Fibroblast of the aortic adventitia (primary cell): ENCODE results near the gene KIF25. TPM values are rescaled to one million over a fixed set of nuclear protein-coding genes. Genes with fewer than 3 reads are reported as not detected.

Experiments
- DNase-seq: peaks from one replicate; pipeline ENCODE4 v3.0.0-alpha.2; 2010; ENCODE audit warnings: low read depth
- H3K4me3 ChIP-seq: 2 replicates; pipeline ENCODE4 v1.5.1; 2011; ENCODE audit warnings: low read depth, mild to moderate bottlenecking, control low read depth, low read length, moderate library complexity
- total RNA-seq: library from RNA; depleted of rRNA; stranded (reverse); fragments of >200 nt; gene quantifications from 2 replicates; pipeline ENCODE4 v1.2.3, GENCODE V29; 2012; ENCODE audit warnings: low replicate concordance
- TF ChIP-seq, protein P1 (sequence below): IDR thresholded peaks from 2 replicates; pipeline ENCODE4 v1.5.1; 2011; ENCODE audit warnings: mild to moderate bottlenecking, low read length, control low read depth, inconsistent platforms; ENCODE audit not compliant: insufficient read depth

The KIF25 gene
- total RNA-seq, 1 donor = not detected

DNA sequence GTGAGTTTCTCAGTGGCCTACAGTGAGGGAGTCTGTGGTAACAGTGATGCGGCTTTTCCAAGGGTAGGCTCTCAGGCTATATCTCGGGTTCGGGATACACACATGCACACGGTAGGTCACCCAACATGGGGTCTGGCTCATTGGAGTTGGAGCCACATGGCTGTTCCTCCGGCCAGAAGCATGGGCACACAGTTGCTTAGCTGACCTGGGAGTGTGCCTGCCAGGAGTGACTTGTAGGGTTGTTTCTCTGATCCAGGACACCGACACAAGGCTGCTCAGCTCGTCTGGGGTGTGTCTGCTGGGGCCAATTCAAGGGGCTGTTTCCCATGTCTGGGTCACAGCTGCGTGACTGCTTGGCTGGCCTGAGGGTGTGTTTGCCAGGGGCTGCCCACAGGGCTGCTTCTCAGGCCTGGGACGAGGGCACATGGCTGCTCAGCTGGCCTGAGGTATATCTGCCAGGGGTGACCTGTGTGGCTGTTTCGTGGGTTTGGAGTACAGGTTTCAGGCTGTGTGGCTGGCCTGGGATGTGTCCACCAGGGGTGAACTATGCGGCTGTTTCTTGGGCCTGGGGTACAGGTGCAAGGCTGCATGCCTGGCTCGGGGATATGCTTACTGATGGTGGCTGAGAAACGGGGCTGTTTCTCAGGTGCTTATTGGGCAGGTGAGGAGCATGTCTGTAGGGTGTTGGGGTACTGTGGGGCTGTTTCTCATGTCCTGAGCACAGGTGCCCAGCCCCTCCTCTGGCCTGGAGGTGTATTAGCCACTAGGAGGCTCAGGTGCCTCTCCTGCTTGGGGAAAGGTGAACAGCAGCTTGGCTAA lies 15.2 kb downstream of the KIF25 start:
- TF ChIP-seq, protein P1, sequence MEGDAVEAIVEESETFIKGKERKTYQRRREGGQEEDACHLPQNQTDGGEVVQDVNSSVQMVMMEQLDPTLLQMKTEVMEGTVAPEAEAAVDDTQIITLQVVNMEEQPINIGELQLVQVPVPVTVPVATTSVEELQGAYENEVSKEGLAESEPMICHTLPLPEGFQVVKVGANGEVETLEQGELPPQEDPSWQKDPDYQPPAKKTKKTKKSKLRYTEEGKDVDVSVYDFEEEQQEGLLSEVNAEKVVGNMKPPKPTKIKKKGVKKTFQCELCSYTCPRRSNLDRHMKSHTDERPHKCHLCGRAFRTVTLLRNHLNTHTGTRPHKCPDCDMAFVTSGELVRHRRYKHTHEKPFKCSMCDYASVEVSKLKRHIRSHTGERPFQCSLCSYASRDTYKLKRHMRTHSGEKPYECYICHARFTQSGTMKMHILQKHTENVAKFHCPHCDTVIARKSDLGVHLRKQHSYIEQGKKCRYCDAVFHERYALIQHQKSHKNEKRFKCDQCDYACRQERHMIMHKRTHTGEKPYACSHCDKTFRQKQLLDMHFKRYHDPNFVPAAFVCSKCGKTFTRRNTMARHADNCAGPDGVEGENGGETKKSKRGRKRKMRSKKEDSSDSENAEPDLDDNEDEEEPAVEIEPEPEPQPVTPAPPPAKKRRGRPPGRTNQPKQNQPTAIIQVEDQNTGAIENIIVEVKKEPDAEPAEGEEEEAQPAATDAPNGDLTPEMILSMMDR = no peak
- no peak for DNase-seq
- no peak overlapping the region for H3K4me3 ChIP-seq

DNA sequence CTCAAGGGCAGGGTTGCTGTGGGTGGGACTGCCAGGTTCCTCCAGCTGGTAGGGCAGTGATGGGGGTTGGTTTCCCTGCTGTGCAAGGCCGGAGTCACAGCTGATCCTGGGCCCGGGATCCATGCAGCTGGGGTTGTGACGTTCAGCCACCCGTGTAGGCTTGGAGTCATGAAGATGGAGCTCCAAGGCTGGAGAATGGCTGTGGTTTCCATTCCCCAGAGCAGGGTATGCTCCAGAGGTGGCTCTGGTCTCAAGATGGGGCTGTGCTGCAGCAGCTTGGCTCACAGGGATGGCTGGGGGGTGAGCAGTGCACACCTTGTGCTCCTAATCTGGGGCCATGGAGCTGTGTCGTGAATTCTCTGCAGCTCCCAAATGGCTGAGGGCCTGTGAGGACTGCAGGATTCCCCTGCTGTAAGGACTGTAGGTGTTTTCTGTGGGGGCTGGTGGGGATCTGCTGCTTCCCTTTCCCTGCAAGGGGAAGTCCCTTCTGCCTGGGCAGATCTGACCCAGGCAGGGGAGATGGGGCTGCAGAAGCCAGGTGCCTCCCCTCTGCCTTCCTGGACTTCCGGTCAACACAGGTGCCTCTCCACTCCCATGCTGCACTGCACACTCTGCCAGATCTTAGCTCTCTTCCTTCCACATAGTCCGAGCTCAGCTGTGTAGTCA lies 15.9 kb downstream of the KIF25 start:
- TF ChIP-seq, protein P1 = no peak
- no peak overlapping the region for H3K4me3 ChIP-seq
- no peak for DNase-seq

DNA sequence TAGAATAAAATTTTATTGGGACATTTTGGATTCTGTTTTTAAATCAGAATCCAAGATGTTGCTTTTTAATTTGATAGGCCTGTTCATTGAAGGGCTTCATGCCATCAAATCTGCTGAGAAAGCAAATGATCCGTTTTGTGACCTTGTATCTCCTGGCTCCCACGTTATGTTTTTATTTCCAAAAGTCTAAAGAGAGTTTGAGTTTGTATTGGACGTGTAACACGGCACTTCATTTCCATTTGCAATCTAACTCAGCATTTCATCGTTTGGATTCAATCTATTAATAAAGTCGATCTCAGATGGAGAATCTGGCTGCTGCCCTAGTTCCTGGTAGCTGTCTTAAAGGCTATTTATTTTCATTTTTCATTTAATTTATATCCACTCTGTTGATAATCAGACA lies 17.0 kb downstream of the KIF25 start:
- no peak for DNase-seq
- TF ChIP-seq, protein P1 = no peak
- H3K4me3 ChIP-seq = no peak overlapping the region

DNA sequence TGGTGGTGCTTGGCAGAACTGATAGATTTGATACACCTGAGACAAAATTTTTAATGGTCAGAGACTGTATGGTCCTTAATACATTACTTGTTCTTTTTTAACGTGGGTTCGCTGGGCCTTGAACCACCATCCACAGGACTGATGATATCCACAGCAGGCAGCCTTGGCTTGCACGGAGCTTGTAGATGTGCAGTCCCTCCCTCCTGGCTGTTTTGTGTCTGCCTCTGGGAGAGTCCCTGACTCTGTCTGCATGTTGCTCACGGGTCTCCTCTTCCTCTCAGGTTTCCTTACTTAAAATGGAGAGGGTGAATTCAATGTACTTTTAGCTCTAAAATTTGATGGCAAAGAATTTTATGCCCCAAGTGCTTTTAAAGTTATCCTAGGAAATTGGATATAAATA lies 17.5 kb downstream of the KIF25 start:
- TF ChIP-seq, protein P1 = no peak
- no peak for DNase-seq
- H3K4me3 ChIP-seq = no peak overlapping the region

DNA sequence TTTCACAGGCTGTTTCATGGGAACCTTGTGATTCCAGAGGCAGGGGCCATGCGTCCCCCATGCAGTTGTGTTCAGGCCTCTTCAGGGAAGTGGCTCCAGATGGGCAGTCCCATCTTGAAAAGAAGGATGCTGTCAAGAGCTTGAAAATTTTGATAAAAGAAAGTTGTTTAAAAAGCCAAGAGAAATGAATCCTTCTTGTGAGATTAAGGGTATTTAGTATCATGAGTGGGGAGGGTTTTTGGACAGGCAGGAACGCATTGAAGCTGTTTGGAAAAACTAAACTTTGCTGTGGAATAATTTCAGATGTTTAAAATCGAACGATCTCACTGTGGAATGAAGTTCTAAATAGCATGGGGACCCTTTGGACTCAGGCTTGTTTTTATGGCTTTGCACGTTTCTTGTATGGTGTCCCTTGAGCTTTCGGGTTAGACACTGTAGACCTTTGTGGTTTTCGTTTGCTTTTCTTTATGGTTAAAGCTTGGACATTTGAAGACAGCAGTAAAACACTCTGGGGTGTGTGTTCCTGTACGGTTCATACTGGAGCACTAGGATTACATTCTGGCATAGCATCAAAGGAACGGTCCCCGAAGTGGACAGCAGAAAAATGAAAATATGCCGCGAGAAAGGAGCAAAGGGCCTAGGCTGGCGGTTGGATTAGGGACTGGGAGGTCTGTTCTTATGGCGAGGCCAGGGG lies 18.2 kb downstream of the KIF25 start:
- no peak for DNase-seq
- TF ChIP-seq, protein P1 = no peak

DNA sequence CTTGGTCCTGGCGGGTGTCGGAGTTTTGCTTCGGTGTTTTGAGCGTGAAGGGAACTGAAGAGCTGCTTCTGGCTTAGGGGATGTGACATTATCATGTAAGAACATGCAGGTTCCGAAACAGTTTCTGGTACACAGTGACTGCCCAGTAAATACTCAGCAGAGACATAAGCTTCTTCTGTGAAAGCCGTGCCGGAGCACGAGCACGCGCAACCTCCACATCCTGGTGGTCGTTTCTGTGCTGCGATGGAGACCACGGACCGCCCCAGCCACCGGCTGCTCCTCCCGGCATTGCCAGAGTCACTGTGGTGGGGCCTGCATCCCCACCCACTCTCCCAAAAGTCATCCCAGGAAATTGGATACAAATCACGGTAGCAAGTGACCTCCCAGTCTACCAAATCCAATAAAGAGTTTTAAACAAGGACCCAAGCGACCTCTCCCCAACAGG lies 18.7 kb downstream of the KIF25 start:
- H3K4me3 ChIP-seq = no peak overlapping the region

More for the DNA sequence above, 18.2 kb downstream of the KIF25 start:
- no peak overlapping the region for H3K4me3 ChIP-seq

More for the DNA sequence above, 18.7 kb downstream of the KIF25 start:
- TF ChIP-seq, protein P1 = no peak
- no peak for DNase-seq
